Neural cell (in vitro differentiated cells): ENCODE measurements around the gene SRGAP3. TPM values are rescaled to one million over a fixed set of nuclear protein-coding genes. Genes with fewer than 3 reads are reported as not detected.

Experiments used
- H2AFZ ChIP-seq: fragments of 200-600, 300-800 bp; sonication (generic), shearing (Covaris generic); 2 replicates; pipeline ENCODE4 v1.6.0; 2014; ENCODE audit warnings: low read depth, mild to moderate bottlenecking, antibody characterized with exemption, low read length, moderate library complexity
- H3F3A ChIP-seq: fragments of 200-600 bp; shearing (Covaris generic); 2 replicates; pipeline ENCODE4 v1.6.1; 2016; ENCODE audit warnings: mild to moderate bottlenecking, moderate library complexity, mixed read lengths, antibody characterized with exemption, low read length; ENCODE audit not compliant: insufficient read depth, poor library complexity, severe bottlenecking
- H3K27ac ChIP-seq: fragments of 200-600, 300-800 bp; sonication (generic), shearing (Covaris generic); 2 replicates; pipeline ENCODE4 v1.5.1; 2014; ENCODE audit warnings: mild to moderate bottlenecking, low read length, moderate library complexity
- H3K27me3 ChIP-seq: fragments of 300-800, 200-600 bp; sonication (generic), shearing (Covaris generic); 2 replicates; pipeline ENCODE4 v1.6.0; 2014; ENCODE audit warnings: mild to moderate bottlenecking, low read depth, low read length, moderate library complexity; ENCODE audit not compliant: insufficient read depth
- H3K36me3 ChIP-seq: fragments of 300-800, 200-600 bp; sonication (generic), shearing (Covaris generic); 2 replicates; pipeline ENCODE4 v1.5.1; 2014; ENCODE audit warnings: mild to moderate bottlenecking, antibody characterized with exemption, low read length, moderate library complexity; ENCODE audit not compliant: insufficient read depth
- H3K4me2 ChIP-seq: fragments of 300-800, 200-600 bp; sonication (generic), shearing (Covaris generic); 2 replicates; pipeline ENCODE4 v1.6.0; 2014; ENCODE audit warnings: mild to moderate bottlenecking, low read length
- H3K4me3 ChIP-seq: fragments of 300-800, 200-600 bp; sonication (generic), shearing (Covaris generic); 2 replicates; pipeline ENCODE4 v1.5.1; 2014; ENCODE audit warnings: mild to moderate bottlenecking, low read length, moderate library complexity
- H3K79me2 ChIP-seq: fragments of 200-600 bp; shearing (Covaris generic); replicated peaks from 2 replicates; pipeline ENCODE4 v1.6.0; 2014; ENCODE audit warnings: mild to moderate bottlenecking, low read length, moderate library complexity; ENCODE audit not compliant: insufficient read depth
- H3K9ac ChIP-seq: fragments of 300-800, 200-600 bp; sonication (generic), shearing (Covaris generic); 2 replicates; pipeline ENCODE4 v1.6.1; 2016; ENCODE audit warnings: mild to moderate bottlenecking, low read length, mixed read lengths
- H3K9me2 ChIP-seq: fragments of 200-600 bp; shearing (Covaris generic); 2 replicates; pipeline ENCODE4 v1.6.1; 2016; ENCODE audit warnings: mild to moderate bottlenecking, low read length, mixed read lengths; ENCODE audit not compliant: insufficient read depth
- H3K9me3 ChIP-seq: fragments of 200-600, 300-800 bp; sonication (generic), shearing (Covaris generic); 2 replicates; pipeline ENCODE4 v1.6.1; 2016; ENCODE audit warnings: mild to moderate bottlenecking, mixed run types, low read length, moderate library complexity, mixed read lengths
- H4K20me1 ChIP-seq: fragments of 200-600 bp; shearing (Covaris generic); 2 replicates; pipeline ENCODE4 v1.6.1; 2016; ENCODE audit warnings: mild to moderate bottlenecking, mixed run types; ENCODE audit not compliant: insufficient read depth
- EP300 ChIP-seq: fragments of 450-650 bp; conservative IDR thresholded peaks from 2 replicates; pipeline ENCODE4 v1.6.1; 2014; ENCODE audit warnings: antibody characterized with exemption, mild to moderate bottlenecking, moderate library complexity; ENCODE audit not compliant: poor library complexity, severe bottlenecking
- EZH2 ChIP-seq: fragments of 200-600, 300-800 bp; shearing (Covaris generic), sonication (generic); IDR thresholded peaks from 2 replicates; pipeline ENCODE4 v1.6.1; 2014; ENCODE audit warnings: antibody characterized with exemption, low read length, borderline replicate concordance, mild to moderate bottlenecking; ENCODE audit not compliant: insufficient read depth, poor library complexity, severe bottlenecking
- MXI1 ChIP-seq: fragments of 450-650 bp; conservative IDR thresholded peaks from 2 replicates; pipeline ENCODE4 v1.6.1; 2014; ENCODE audit warnings: antibody characterized with exemption, mild to moderate bottlenecking; ENCODE audit not compliant: poor library complexity, severe bottlenecking
- POLR2AphosphoS5 ChIP-seq: IDR thresholded peaks from 2 replicates; pipeline ENCODE4 v1.6.1; 2012
- RAD21 ChIP-seq: fragments of 450-650 bp; conservative IDR thresholded peaks from 2 replicates; pipeline ENCODE4 v1.6.1; 2014; ENCODE audit warnings: antibody characterized with exemption, mild to moderate bottlenecking, moderate library complexity
- SMC3 ChIP-seq: fragments of 450-650 bp; conservative IDR thresholded peaks from 2 replicates; pipeline ENCODE4 v1.6.1; 2014; ENCODE audit warnings: antibody characterized with exemption, mild to moderate bottlenecking, moderate library complexity; ENCODE audit not compliant: poor library complexity
- TAF1 ChIP-seq: IDR thresholded peaks from 2 replicates; pipeline ENCODE4 v1.6.1; 2012; ENCODE audit warnings: low read depth
- polyA plus RNA-seq: library from polyadenylated mRNA; depleted of rRNA; stranded (reverse); fragments of >200 nt; gene quantifications from 2 replicates; pipeline ENCODE4 v1.2.3, GENCODE V29; 2014
- TF ChIP-seq, protein P1 (sequence below): IDR thresholded peaks from 2 replicates; pipeline ENCODE4 v1.6.1; 2012; ENCODE audit warnings: borderline replicate concordance
- TF ChIP-seq, protein P2 (sequence below): fragments of 450-650 bp; IDR thresholded peaks from 2 replicates; pipeline ENCODE4 v1.5.1; 2014; ENCODE audit warnings: antibody characterized with exemption, mild to moderate bottlenecking, moderate library complexity; ENCODE audit not compliant: poor library complexity, severe bottlenecking

Gene SRGAP3
- polyA plus RNA-seq, 1 donor from 2014 or later: 31.5 TPM

DNA sequence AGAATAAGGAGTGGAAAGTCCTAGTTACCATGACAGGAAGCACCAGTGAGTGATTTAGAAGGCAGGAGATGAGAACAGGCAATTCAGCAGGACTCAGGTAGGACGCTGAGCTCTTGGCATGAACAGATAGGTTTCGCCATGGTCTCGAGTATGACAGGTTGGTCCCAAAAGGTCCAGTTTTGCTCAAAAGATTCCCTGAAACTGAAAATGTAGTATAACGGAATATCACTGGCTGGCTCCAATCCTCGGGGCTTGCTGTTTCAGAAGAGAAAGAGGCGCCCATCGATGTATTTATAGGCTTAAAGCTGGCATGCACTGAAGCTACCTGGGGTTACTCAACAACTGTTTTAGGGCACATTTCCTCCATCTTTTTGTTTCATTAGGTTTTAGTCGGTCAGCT, 59.2 kb downstream of the SRGAP3 start:
- Histone ChIP-seq H3K9ac (no peak overlapping the region), H3K4me3 (no peak overlapping the region), H3K27ac (no peak overlapping the region), H3K9me3 (no peaks in the 10 kb centered on the region), H3K4me2 (no peak overlapping the region), H3K79me2 (peaks cover 30% of the 10 kb centered on the region), H3K9me2 (no peaks in the 10 kb centered on the region), H4K20me1 (no peaks in the 10 kb centered on the region), H3K36me3 (no peaks in the 10 kb centered on the region), H3K27me3 (no peaks in the 10 kb centered on the region), H3F3A (no peaks in the 10 kb centered on the region), H2AFZ (no peak overlapping the region)
- TF ChIP-seq EZH2: no peak
- TF ChIP-seq MXI1: no peak
- no peak for TF ChIP-seq EP300

DNA sequence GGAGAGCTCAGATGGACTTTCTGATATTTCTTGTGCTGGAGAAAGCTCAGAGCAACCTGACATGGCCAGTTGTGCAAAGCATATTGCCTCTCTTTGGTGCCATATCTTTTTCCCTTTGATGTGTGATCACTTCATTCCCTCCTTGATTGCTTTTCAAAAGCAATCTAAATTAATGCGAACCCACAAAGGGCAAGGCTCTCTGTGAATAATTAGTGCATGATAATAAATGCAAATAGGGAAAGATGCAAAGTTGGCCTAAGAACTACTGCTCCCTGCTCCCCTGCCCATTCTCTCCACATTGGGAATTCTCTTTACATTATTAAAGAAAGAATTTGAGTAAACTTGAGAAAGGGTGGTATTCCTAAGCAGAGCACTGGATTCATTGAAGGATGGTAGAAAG, 60.9 kb downstream of the SRGAP3 start:
- H3K36me3 ChIP-seq: no peaks in the 10 kb centered on the region
- no peak overlapping the region for H3K4me2 ChIP-seq
- H3K27me3 ChIP-seq: no peaks in the 10 kb centered on the region
- H3F3A ChIP-seq: no peaks in the 10 kb centered on the region
- no peaks in the 10 kb centered on the region for H4K20me1 ChIP-seq
- no peak overlapping the region for H3K4me3 ChIP-seq
- no peak overlapping the region for H3K9ac ChIP-seq
- no peak overlapping the region for H3K27ac ChIP-seq
- no peaks in the 10 kb centered on the region for H3K9me3 ChIP-seq
- no peak overlapping the region for H2AFZ ChIP-seq
- no peak for TF ChIP-seq RAD21
- TF ChIP-seq TAF1: no peak
- TF ChIP-seq SMC3: no peak
- TF ChIP-seq, protein P1, sequence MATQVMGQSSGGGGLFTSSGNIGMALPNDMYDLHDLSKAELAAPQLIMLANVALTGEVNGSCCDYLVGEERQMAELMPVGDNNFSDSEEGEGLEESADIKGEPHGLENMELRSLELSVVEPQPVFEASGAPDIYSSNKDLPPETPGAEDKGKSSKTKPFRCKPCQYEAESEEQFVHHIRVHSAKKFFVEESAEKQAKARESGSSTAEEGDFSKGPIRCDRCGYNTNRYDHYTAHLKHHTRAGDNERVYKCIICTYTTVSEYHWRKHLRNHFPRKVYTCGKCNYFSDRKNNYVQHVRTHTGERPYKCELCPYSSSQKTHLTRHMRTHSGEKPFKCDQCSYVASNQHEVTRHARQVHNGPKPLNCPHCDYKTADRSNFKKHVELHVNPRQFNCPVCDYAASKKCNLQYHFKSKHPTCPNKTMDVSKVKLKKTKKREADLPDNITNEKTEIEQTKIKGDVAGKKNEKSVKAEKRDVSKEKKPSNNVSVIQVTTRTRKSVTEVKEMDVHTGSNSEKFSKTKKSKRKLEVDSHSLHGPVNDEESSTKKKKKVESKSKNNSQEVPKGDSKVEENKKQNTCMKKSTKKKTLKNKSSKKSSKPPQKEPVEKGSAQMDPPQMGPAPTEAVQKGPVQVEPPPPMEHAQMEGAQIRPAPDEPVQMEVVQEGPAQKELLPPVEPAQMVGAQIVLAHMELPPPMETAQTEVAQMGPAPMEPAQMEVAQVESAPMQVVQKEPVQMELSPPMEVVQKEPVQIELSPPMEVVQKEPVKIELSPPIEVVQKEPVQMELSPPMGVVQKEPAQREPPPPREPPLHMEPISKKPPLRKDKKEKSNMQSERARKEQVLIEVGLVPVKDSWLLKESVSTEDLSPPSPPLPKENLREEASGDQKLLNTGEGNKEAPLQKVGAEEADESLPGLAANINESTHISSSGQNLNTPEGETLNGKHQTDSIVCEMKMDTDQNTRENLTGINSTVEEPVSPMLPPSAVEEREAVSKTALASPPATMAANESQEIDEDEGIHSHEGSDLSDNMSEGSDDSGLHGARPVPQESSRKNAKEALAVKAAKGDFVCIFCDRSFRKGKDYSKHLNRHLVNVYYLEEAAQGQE: no peak
- TF ChIP-seq, protein P2, sequence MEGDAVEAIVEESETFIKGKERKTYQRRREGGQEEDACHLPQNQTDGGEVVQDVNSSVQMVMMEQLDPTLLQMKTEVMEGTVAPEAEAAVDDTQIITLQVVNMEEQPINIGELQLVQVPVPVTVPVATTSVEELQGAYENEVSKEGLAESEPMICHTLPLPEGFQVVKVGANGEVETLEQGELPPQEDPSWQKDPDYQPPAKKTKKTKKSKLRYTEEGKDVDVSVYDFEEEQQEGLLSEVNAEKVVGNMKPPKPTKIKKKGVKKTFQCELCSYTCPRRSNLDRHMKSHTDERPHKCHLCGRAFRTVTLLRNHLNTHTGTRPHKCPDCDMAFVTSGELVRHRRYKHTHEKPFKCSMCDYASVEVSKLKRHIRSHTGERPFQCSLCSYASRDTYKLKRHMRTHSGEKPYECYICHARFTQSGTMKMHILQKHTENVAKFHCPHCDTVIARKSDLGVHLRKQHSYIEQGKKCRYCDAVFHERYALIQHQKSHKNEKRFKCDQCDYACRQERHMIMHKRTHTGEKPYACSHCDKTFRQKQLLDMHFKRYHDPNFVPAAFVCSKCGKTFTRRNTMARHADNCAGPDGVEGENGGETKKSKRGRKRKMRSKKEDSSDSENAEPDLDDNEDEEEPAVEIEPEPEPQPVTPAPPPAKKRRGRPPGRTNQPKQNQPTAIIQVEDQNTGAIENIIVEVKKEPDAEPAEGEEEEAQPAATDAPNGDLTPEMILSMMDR: no peak
- no peak for TF ChIP-seq EZH2
- TF ChIP-seq POLR2AphosphoS5: no peak
- TF ChIP-seq EP300: no peak
- no peak for TF ChIP-seq MXI1
- H3K9me2 ChIP-seq: no peaks in the 10 kb centered on the region
- H3K79me2 ChIP-seq: peaks cover 23% of the 10 kb centered on the region

DNA sequence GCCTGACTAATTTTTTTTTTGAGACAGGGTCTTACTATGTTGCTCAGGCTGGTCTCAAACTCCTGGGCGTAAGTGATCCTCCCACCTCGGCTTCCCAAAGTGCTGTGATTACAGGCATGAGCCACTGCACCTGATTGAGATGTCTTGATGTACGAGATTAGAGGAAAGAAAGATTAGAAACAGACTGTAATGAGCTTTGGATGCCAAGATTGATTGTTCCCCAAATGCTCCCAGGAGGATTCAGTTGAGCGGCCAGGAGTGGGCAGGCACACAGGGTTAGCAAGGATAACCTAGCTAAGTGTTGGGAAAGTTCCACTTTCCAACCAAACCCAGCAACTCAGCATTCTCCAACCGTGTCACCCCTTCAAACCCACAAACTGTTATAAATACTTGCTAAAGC, 63.7 kb downstream of the SRGAP3 start:
- Histone ChIP-seq H3K4me2 (no peak overlapping the region), H3K79me2 (peaks cover 5% of the 10 kb centered on the region), H3K36me3 (no peaks in the 10 kb centered on the region), H3K9me2 (no peaks in the 10 kb centered on the region), H3K27me3 (no peaks in the 10 kb centered on the region), H2AFZ (no peak overlapping the region), H3K9ac (no peak overlapping the region), H4K20me1 (no peaks in the 10 kb centered on the region), H3F3A (no peaks in the 10 kb centered on the region), H3K27ac (no peak overlapping the region), H3K9me3 (no peaks in the 10 kb centered on the region), H3K4me3 (no peak overlapping the region)
- TF ChIP-seq, protein P1: no peak
- TF ChIP-seq MXI1: no peak
- TF ChIP-seq TAF1: no peak
- TF ChIP-seq EP300: no peak
- TF ChIP-seq POLR2AphosphoS5: no peak
- no peak for TF ChIP-seq EZH2
